WTC11 (cell line): Measurements from ENCODE around the gene SPINK6. TPM values are rescaled to one million over a fixed set of nuclear protein-coding genes. Genes with fewer than 3 reads are reported as not detected.

ENCODE experiments used
- ATAC-seq: fragments of 200-7000 bp; cut with Tn5 transposase; 2 replicates; pipeline ENCODE4 v1.10.0; 2021; ENCODE audit warnings: mild to moderate bottlenecking, moderate library complexity
- CTCF ChIA-PET: fragments of 300-600 bp; sonication (Branson Sonifier 250); formaldehyde crosslinking; loops from one replicate; lab custom pipeline; 2021; ENCODE audit warnings: antibody characterized with exemption; lab: Charles Lee
- POLR2A ChIA-PET: fragments of 350-600 bp; sonication (Branson Sonifier 250); formaldehyde crosslinking; loops from one replicate; lab custom pipeline; 2021; ENCODE audit warnings: antibody characterized with exemption; lab: Charles Lee
- DNase-seq: peaks from one replicate; pipeline ENCODE4 v3.0.0; 2021; ENCODE audit warnings: low spot score
- H3K27ac Mint-ChIP-seq: 2 replicates; pipeline ENCODE4 v1.8.0; 2021; ENCODE audit warnings: mixed read lengths
- H3K27me3 Mint-ChIP-seq: 2 replicates; pipeline ENCODE4 v1.8.0; 2021; ENCODE audit warnings: low read depth, mild to moderate bottlenecking, moderate library complexity, mixed read lengths
- H3K36me3 Mint-ChIP-seq: 2 replicates; pipeline ENCODE4 v1.8.0; 2021; ENCODE audit warnings: mixed read lengths
- H3K4me1 Mint-ChIP-seq: 2 replicates; pipeline ENCODE4 v1.8.0; 2022; ENCODE audit warnings: mixed read lengths
- H3K4me3 Mint-ChIP-seq: 2 replicates; pipeline ENCODE4 v1.8.0; 2021; ENCODE audit warnings: mild to moderate bottlenecking, moderate library complexity, mixed read lengths
- H3K9me3 Mint-ChIP-seq: 2 replicates; pipeline ENCODE4 v1.8.0; 2021; ENCODE audit warnings: mixed read lengths
- CREB1 ChIP-seq: sonication (generic); formaldehyde crosslinking; IDR thresholded peaks from 2 replicates; pipeline ENCODE4 v1.8.0; 2023; ENCODE audit warnings: mild to moderate bottlenecking, missing genetic modification reagents
- ELF4 ChIP-seq: sonication (generic); formaldehyde crosslinking; IDR thresholded peaks from 2 replicates; pipeline ENCODE4 v1.8.1; 2022; ENCODE audit warnings: low read depth, mild to moderate bottlenecking, moderate library complexity, missing genetic modification reagents
- FOXJ3 ChIP-seq: sonication (generic); formaldehyde crosslinking; IDR thresholded peaks from 2 replicates; pipeline ENCODE4 v1.9.0; 2021; ENCODE audit warnings: missing genetic modification reagents, mild to moderate bottlenecking, borderline replicate concordance
- MYBL2 ChIP-seq: sonication (generic); formaldehyde crosslinking; IDR thresholded peaks from 2 replicates; pipeline ENCODE4 v1.8.1; 2023; ENCODE audit warnings: mild to moderate bottlenecking, moderate library complexity, missing genetic modification reagents
- NFATC4 ChIP-seq: fragments of 250-450 bp; sonication (Bioruptor Pico); IDR thresholded peaks from 2 replicates; pipeline ENCODE4 v1.9.0; 2021; ENCODE audit warnings: mild to moderate bottlenecking
- NFYB ChIP-seq: sonication (generic); formaldehyde crosslinking; conservative IDR thresholded peaks from 2 replicates; pipeline ENCODE4 v1.8.0; 2022; ENCODE audit warnings: low read depth, missing genetic modification reagents
- SMAD3 ChIP-seq: sonication (generic); formaldehyde crosslinking; IDR thresholded peaks from 2 replicates; pipeline ENCODE4 v1.8.0; 2022; ENCODE audit warnings: missing genetic modification reagents, mild to moderate bottlenecking, borderline replicate concordance
- ZNF121 ChIP-seq: sonication (generic); formaldehyde crosslinking; IDR thresholded peaks from 2 replicates; pipeline ENCODE4 v1.8.0; 2023; ENCODE audit warnings: missing genetic modification reagents
- ZNF138 ChIP-seq: sonication (generic); formaldehyde crosslinking; conservative IDR thresholded peaks from 2 replicates; pipeline ENCODE4 v1.8.1; 2022; ENCODE audit warnings: mild to moderate bottlenecking, moderate library complexity, missing genetic modification reagents
- ZNF219 ChIP-seq: sonication (generic); formaldehyde crosslinking; IDR thresholded peaks from 2 replicates; pipeline ENCODE4 v1.8.0; 2023; ENCODE audit warnings: missing genetic modification reagents, mild to moderate bottlenecking, borderline replicate concordance
- ZNF232 ChIP-seq: sonication (generic); formaldehyde crosslinking; IDR thresholded peaks from 2 replicates; pipeline ENCODE4 v1.8.0; 2022; ENCODE audit warnings: mild to moderate bottlenecking, missing genetic modification reagents
- ZNF423 ChIP-seq: fragments of 250-450 bp; sonication (Bioruptor Pico); IDR thresholded peaks from 2 replicates; pipeline ENCODE4 v2.1.2; 2022; ENCODE audit warnings: mild to moderate bottlenecking, moderate library complexity
- total RNA-seq: library from RNA; stranded (reverse); gene quantifications from 3 replicates; pipeline ENCODE4 v1.2.3, GENCODE V29; 2021
- TF ChIP-seq, protein P1 (sequence below): fragments of 250-450 bp; sonication (Bioruptor Pico); conservative IDR thresholded peaks from 2 replicates; pipeline ENCODE4 v1.9.0; 2021; ENCODE audit warnings: mild to moderate bottlenecking
- TF ChIP-seq, protein P2 (sequence below): sonication (generic); formaldehyde crosslinking; IDR thresholded peaks from 2 replicates; pipeline ENCODE4 v1.8.0; 2022; ENCODE audit warnings: mild to moderate bottlenecking, missing genetic modification reagents
- TF ChIP-seq, protein P3 (sequence below): sonication (generic); formaldehyde crosslinking; IDR thresholded peaks from 2 replicates; pipeline ENCODE4 v1.8.1; 2023; ENCODE audit warnings: mild to moderate bottlenecking, moderate library complexity, missing genetic modification reagents
- TF ChIP-seq, protein P4 (sequence below): sonication (generic); formaldehyde crosslinking; IDR thresholded peaks from 2 replicates; pipeline ENCODE4 v1.8.1; 2023; ENCODE audit warnings: mild to moderate bottlenecking, missing genetic modification reagents, moderate library complexity
- TF ChIP-seq, protein P5 (sequence below): sonication (generic); formaldehyde crosslinking; conservative IDR thresholded peaks from 2 replicates; pipeline ENCODE4 v1.8.1; 2022; ENCODE audit warnings: mild to moderate bottlenecking, missing genetic modification reagents
- TF ChIP-seq, protein P6 (sequence below): sonication (generic); formaldehyde crosslinking; IDR thresholded peaks from 2 replicates; pipeline ENCODE4 v1.8.1; 2022; ENCODE audit warnings: low read depth, missing genetic modification reagents, borderline replicate concordance

SPINK6 gene
- total RNA-seq, 1 experiment from 2014 or later, result not detected

DNA sequence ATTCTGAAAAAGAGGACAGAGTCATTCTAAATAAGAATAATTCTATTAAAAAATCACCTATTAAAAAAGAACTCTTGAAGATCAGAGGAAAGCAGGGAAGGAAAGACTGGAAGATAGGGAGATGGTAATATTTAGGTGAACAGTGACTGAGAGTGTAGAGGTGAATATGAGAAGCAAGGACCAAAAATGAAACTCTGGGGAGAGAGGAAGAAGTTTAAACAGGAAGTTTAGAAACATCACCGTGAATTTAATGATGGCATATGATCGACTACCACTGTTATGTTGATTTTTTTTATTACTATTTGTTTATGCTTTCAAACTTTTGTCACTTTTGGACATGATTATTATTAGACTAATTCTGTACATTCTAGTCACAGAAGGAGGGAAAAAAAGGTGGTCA, 1.7 kb upstream of the SPINK6 start:
- ATAC-seq (no peak), DNase-seq (no peak)
- H3K27ac Mint-ChIP-seq, result no peak overlapping the region
- H3K9me3 Mint-ChIP-seq, result no peaks in the 10 kb centered on the region
- POLR2A ChIA-PET, result no interaction called here
- no peak overlapping the region for H3K4me3 Mint-ChIP-seq
- no peaks in the 10 kb centered on the region for H3K27me3 Mint-ChIP-seq
- TF ChIP-seq ZNF121 (CRISPR knock-in tag) (no peak), ELF4 (CRISPR knock-in tag) (no peak), SMAD3 (CRISPR knock-in tag) (no peak), NFATC4 (CRISPR knock-in tag) (no peak), FOXJ3 (no peak), ZNF232 (CRISPR knock-in tag) (no peak), MYBL2 (CRISPR knock-in tag) (no peak), NFYB (CRISPR knock-in tag) (no peak), ZNF138 (CRISPR knock-in tag) (no peak), ZNF219 (CRISPR knock-in tag) (no peak), ZNF423 (CRISPR knock-in tag) (no peak)
- TF ChIP-seq, protein P1, sequence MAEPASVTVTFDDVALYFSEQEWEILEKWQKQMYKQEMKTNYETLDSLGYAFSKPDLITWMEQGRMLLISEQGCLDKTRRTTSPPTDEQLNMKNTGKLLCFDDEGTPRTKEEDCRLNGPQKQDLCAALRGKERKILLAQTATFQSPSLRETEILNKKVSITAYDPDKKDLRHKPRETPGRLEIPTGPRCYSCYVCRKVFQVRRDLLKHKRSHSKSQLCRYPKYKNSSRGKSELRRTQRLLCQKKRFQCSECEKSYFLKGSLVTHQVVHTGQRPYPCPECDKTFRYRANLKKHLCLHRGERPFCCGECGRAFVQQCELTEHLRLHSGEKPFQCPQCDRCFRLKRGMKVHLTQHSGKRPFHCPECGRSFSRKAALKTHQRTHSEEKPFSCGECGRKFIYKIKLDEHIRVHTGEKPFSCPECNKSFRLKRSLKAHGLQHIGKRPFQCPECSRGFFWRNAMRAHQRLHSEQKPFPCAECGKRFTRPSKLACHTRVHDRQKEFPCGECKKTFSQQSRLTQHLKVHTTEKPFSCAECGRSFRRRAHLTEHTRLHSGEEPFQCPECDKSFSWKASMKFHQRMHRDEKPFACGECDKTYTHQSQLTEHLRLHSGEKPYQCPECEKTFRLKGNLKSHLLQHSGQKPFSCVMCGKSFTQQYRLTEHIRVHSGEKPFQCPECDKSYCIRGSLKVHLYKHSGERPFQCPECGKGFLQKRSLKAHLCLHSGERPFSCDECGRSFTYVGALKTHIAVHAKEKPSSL (CRISPR knock-in tag), result no peak
- TF ChIP-seq, protein P2, sequence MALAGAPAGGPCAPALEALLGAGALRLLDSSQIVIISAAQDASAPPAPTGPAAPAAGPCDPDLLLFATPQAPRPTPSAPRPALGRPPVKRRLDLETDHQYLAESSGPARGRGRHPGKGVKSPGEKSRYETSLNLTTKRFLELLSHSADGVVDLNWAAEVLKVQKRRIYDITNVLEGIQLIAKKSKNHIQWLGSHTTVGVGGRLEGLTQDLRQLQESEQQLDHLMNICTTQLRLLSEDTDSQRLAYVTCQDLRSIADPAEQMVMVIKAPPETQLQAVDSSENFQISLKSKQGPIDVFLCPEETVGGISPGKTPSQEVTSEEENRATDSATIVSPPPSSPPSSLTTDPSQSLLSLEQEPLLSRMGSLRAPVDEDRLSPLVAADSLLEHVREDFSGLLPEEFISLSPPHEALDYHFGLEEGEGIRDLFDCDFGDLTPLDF (CRISPR knock-in tag), result no peak
- TF ChIP-seq, protein P3, sequence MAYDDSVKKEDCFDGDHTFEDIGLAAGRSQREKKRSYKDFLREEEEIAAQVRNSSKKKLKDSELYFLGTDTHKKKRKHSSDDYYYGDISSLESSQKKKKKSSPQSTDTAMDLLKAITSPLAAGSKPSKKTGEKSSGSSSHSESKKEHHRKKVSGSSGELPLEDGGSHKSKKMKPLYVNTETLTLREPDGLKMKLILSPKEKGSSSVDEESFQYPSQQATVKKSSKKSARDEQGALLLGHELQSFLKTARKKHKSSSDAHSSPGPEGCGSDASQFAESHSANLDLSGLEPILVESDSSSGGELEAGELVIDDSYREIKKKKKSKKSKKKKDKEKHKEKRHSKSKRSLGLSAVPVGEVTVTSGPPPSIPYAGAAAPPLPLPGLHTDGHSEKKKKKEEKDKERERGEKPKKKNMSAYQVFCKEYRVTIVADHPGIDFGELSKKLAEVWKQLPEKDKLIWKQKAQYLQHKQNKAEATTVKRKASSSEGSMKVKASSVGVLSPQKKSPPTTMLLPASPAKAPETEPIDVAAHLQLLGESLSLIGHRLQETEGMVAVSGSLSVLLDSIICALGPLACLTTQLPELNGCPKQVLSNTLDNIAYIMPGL, result no peak
- TF ChIP-seq, protein P4, sequence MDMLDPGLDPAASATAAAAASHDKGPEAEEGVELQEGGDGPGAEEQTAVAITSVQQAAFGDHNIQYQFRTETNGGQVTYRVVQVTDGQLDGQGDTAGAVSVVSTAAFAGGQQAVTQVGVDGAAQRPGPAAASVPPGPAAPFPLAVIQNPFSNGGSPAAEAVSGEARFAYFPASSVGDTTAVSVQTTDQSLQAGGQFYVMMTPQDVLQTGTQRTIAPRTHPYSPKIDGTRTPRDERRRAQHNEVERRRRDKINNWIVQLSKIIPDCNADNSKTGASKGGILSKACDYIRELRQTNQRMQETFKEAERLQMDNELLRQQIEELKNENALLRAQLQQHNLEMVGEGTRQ (CRISPR knock-in tag), result no peak
- TF ChIP-seq, protein P5, sequence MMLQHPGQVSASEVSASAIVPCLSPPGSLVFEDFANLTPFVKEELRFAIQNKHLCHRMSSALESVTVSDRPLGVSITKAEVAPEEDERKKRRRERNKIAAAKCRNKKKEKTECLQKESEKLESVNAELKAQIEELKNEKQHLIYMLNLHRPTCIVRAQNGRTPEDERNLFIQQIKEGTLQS (CRISPR knock-in tag), result no peak
- TF ChIP-seq, all 79 proteins: peak for 0
- no peaks in the 10 kb centered on the region for H3K36me3 Mint-ChIP-seq
- peaks cover 6% of the 10 kb centered on the region for H3K4me1 Mint-ChIP-seq
- CTCF ChIA-PET, result no interaction called here

DNA sequence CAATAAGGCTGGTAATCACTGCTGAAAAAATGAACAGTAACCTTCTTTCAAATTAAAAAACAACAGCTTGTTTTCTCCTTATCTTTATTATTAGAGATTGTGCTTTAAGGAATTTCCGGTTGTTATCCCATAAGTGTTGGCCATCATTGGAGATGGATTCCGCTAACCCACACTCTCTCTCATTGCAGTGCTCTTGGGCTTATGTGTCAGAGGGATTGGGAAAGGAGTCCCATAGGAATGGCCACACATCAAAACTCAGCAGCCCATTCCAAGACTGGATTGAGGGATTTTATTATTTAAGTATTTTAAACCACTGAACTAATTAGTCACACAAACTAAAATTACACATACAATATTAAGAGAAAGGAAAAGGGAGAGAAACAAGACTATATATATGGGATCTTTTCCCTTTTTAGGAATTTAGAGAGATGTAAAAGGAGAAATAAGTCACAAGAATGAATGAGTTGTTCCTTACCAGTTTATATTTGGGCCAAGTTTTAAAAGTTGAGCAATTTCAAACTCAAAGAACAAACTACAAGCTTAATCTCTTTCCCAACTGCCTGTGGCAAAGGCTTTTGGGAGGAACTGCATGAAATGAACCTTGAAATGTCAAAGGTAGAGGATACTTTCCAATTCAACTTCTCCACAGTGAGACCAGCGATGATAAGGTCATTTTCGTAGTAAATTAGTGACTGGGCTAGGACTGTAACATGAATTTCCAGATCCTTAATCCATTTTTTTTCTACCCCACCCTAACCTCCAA, 2.4 kb downstream of the SPINK6 start:
- no peak for ATAC-seq
- TF ChIP-seq ZNF219 (CRISPR knock-in tag) (no peak), CREB1 (CRISPR knock-in tag) (no peak)
- TF ChIP-seq, protein P6, sequence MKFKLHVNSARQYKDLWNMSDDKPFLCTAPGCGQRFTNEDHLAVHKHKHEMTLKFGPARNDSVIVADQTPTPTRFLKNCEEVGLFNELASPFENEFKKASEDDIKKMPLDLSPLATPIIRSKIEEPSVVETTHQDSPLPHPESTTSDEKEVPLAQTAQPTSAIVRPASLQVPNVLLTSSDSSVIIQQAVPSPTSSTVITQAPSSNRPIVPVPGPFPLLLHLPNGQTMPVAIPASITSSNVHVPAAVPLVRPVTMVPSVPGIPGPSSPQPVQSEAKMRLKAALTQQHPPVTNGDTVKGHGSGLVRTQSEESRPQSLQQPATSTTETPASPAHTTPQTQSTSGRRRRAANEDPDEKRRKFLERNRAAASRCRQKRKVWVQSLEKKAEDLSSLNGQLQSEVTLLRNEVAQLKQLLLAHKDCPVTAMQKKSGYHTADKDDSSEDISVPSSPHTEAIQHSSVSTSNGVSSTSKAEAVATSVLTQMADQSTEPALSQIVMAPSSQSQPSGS (CRISPR knock-in tag), result no peak
- no peaks in the 10 kb centered on the region for H3K9me3 Mint-ChIP-seq
- H3K36me3 Mint-ChIP-seq, result no peaks in the 10 kb centered on the region
- ChIA-PET POLR2A (no interaction called here), CTCF (no interaction called here)
- no peak overlapping the region for H3K4me3 Mint-ChIP-seq
- no peaks in the 10 kb centered on the region for H3K4me1 Mint-ChIP-seq
- no peaks in the 10 kb centered on the region for H3K27me3 Mint-ChIP-seq
- no peak overlapping the region for H3K27ac Mint-ChIP-seq
- no peak for DNase-seq
